Neural cell (in vitro differentiated cells): Measurements from ENCODE around the gene VIT. TPM values are rescaled to one million over a fixed set of nuclear protein-coding genes. Genes with fewer than 3 reads are reported as not detected.

ENCODE experiments used
- H2AFZ ChIP-seq: fragments of 200-600, 300-800 bp; sonication (generic), shearing (Covaris generic); 2 replicates; pipeline ENCODE4 v1.6.0; 2014; ENCODE audit warnings: low read depth, mild to moderate bottlenecking, antibody characterized with exemption, low read length, moderate library complexity
- H3F3A ChIP-seq: fragments of 200-600 bp; shearing (Covaris generic); 2 replicates; pipeline ENCODE4 v1.6.1; 2016; ENCODE audit warnings: mild to moderate bottlenecking, moderate library complexity, mixed read lengths, antibody characterized with exemption, low read length; ENCODE audit not compliant: insufficient read depth, poor library complexity, severe bottlenecking
- H3K27ac ChIP-seq: fragments of 200-600, 300-800 bp; sonication (generic), shearing (Covaris generic); 2 replicates; pipeline ENCODE4 v1.5.1; 2014; ENCODE audit warnings: mild to moderate bottlenecking, low read length, moderate library complexity
- H3K27me3 ChIP-seq: fragments of 300-800, 200-600 bp; sonication (generic), shearing (Covaris generic); 2 replicates; pipeline ENCODE4 v1.6.0; 2014; ENCODE audit warnings: mild to moderate bottlenecking, low read depth, low read length, moderate library complexity; ENCODE audit not compliant: insufficient read depth
- H3K36me3 ChIP-seq: fragments of 300-800, 200-600 bp; sonication (generic), shearing (Covaris generic); 2 replicates; pipeline ENCODE4 v1.5.1; 2014; ENCODE audit warnings: mild to moderate bottlenecking, antibody characterized with exemption, low read length, moderate library complexity; ENCODE audit not compliant: insufficient read depth
- H3K4me2 ChIP-seq: fragments of 300-800, 200-600 bp; sonication (generic), shearing (Covaris generic); 2 replicates; pipeline ENCODE4 v1.6.0; 2014; ENCODE audit warnings: mild to moderate bottlenecking, low read length
- H3K4me3 ChIP-seq: fragments of 300-800, 200-600 bp; sonication (generic), shearing (Covaris generic); 2 replicates; pipeline ENCODE4 v1.5.1; 2014; ENCODE audit warnings: mild to moderate bottlenecking, low read length, moderate library complexity
- H3K79me2 ChIP-seq: fragments of 200-600 bp; shearing (Covaris generic); replicated peaks from 2 replicates; pipeline ENCODE4 v1.6.0; 2014; ENCODE audit warnings: mild to moderate bottlenecking, low read length, moderate library complexity; ENCODE audit not compliant: insufficient read depth
- H3K9ac ChIP-seq: fragments of 300-800, 200-600 bp; sonication (generic), shearing (Covaris generic); 2 replicates; pipeline ENCODE4 v1.6.1; 2016; ENCODE audit warnings: mild to moderate bottlenecking, low read length, mixed read lengths
- H3K9me2 ChIP-seq: fragments of 200-600 bp; shearing (Covaris generic); 2 replicates; pipeline ENCODE4 v1.6.1; 2016; ENCODE audit warnings: mild to moderate bottlenecking, low read length, mixed read lengths; ENCODE audit not compliant: insufficient read depth
- H3K9me3 ChIP-seq: fragments of 200-600, 300-800 bp; sonication (generic), shearing (Covaris generic); 2 replicates; pipeline ENCODE4 v1.6.1; 2016; ENCODE audit warnings: mild to moderate bottlenecking, mixed run types, low read length, moderate library complexity, mixed read lengths
- H4K20me1 ChIP-seq: fragments of 200-600 bp; shearing (Covaris generic); 2 replicates; pipeline ENCODE4 v1.6.1; 2016; ENCODE audit warnings: mild to moderate bottlenecking, mixed run types; ENCODE audit not compliant: insufficient read depth
- CTCF ChIP-seq: fragments of 450-650 bp; IDR thresholded peaks from 2 replicates; pipeline ENCODE4 v1.5.1; 2014; ENCODE audit warnings: antibody characterized with exemption, mild to moderate bottlenecking, moderate library complexity; ENCODE audit not compliant: poor library complexity, severe bottlenecking
- EP300 ChIP-seq: fragments of 450-650 bp; conservative IDR thresholded peaks from 2 replicates; pipeline ENCODE4 v1.6.1; 2014; ENCODE audit warnings: antibody characterized with exemption, mild to moderate bottlenecking, moderate library complexity; ENCODE audit not compliant: poor library complexity, severe bottlenecking
- EZH2 ChIP-seq: fragments of 200-600, 300-800 bp; shearing (Covaris generic), sonication (generic); IDR thresholded peaks from 2 replicates; pipeline ENCODE4 v1.6.1; 2014; ENCODE audit warnings: antibody characterized with exemption, low read length, borderline replicate concordance, mild to moderate bottlenecking; ENCODE audit not compliant: insufficient read depth, poor library complexity, severe bottlenecking
- MXI1 ChIP-seq: fragments of 450-650 bp; conservative IDR thresholded peaks from 2 replicates; pipeline ENCODE4 v1.6.1; 2014; ENCODE audit warnings: antibody characterized with exemption, mild to moderate bottlenecking; ENCODE audit not compliant: poor library complexity, severe bottlenecking
- POLR2AphosphoS5 ChIP-seq: IDR thresholded peaks from 2 replicates; pipeline ENCODE4 v1.6.1; 2012
- RAD21 ChIP-seq: fragments of 450-650 bp; conservative IDR thresholded peaks from 2 replicates; pipeline ENCODE4 v1.6.1; 2014; ENCODE audit warnings: antibody characterized with exemption, mild to moderate bottlenecking, moderate library complexity
- REST ChIP-seq: IDR thresholded peaks from 2 replicates; pipeline ENCODE4 v1.6.1; 2012; ENCODE audit warnings: borderline replicate concordance
- SMC3 ChIP-seq: fragments of 450-650 bp; conservative IDR thresholded peaks from 2 replicates; pipeline ENCODE4 v1.6.1; 2014; ENCODE audit warnings: antibody characterized with exemption, mild to moderate bottlenecking, moderate library complexity; ENCODE audit not compliant: poor library complexity
- TAF1 ChIP-seq: IDR thresholded peaks from 2 replicates; pipeline ENCODE4 v1.6.1; 2012; ENCODE audit warnings: low read depth
- polyA plus RNA-seq: library from polyadenylated mRNA; depleted of rRNA; stranded (reverse); fragments of >200 nt; gene quantifications from 2 replicates; pipeline ENCODE4 v1.2.3, GENCODE V29; 2014

VIT gene
- polyA plus RNA-seq, 1 donor from 2014 or later = not detected

- TF ChIP-seq TAF1 (no peak), REST (no peak), SMC3 (no peak), MXI1 (no peak), POLR2AphosphoS5 (no peak), EP300 (no peak), CTCF (no peak), RAD21 (no peak), EZH2 (no peak)
- H3K27ac ChIP-seq = no peak overlapping the region
Measured at GRCh38 chr2:36769106-36769505, 72.6 kb downstream of the VIT start.

GRCh38 chr2:36770542-36771287 is 74.2 kb downstream of the VIT start:
- Histone ChIP-seq H3K4me2 (no peak overlapping the region), H3K27ac (no peak overlapping the region), H3K79me2 (no peaks in the 10 kb centered on the region), H3K36me3 (no peaks in the 10 kb centered on the region), H3K9me2 (no peaks in the 10 kb centered on the region), H4K20me1 (no peaks in the 10 kb centered on the region), H3K9ac (no peak overlapping the region), H3F3A (no peaks in the 10 kb centered on the region), H3K9me3 (no peaks in the 10 kb centered on the region), H3K27me3 (no peaks in the 10 kb centered on the region), H2AFZ (no peak overlapping the region), H3K4me3 (no peak overlapping the region)
- TF ChIP-seq MXI1 = no peak
- TF ChIP-seq EZH2 = no peak
- TF ChIP-seq TAF1 = no peak
- TF ChIP-seq CTCF = no peak
- TF ChIP-seq REST = no peak
- no peak for TF ChIP-seq RAD21
- no peak for TF ChIP-seq SMC3
- TF ChIP-seq EP300 = no peak
- no peak for TF ChIP-seq POLR2AphosphoS5

More at GRCh38 chr2:36769106-36769505, 72.6 kb downstream of the VIT start:
- no peaks in the 10 kb centered on the region for H3K9me3 ChIP-seq
- no peak overlapping the region for H3K4me3 ChIP-seq
- H3K9me2 ChIP-seq = no peaks in the 10 kb centered on the region
- H3K79me2 ChIP-seq = no peaks in the 10 kb centered on the region
- no peak overlapping the region for H3K4me2 ChIP-seq
- H3K27me3 ChIP-seq = no peaks in the 10 kb centered on the region
- no peak overlapping the region for H2AFZ ChIP-seq
- no peaks in the 10 kb centered on the region for H3K36me3 ChIP-seq
- H3F3A ChIP-seq = no peaks in the 10 kb centered on the region
- no peak overlapping the region for H3K9ac ChIP-seq
- no peaks in the 10 kb centered on the region for H4K20me1 ChIP-seq
